ENCODE results near the gene ALMS1.

GRCh38 chr2:73385504-73386341 is at the start of gene ALMS1:
- TF ChIP-seq EZH2 (IDR thresholded peaks at IDR 0.05; ENCODE audit: borderline replicate concordance, low read depth, low read length, poor library complexity, severe bottlenecking) (no peak), CTCF (conservative IDR thresholded peaks at IDR 0.05; ENCODE audit: low read depth, low read length) (peak; percentile 20; the same call in 1 of the 2 replicates)
